Glomerular visceral epithelial cell (primary cell): Measurements from ENCODE around the gene NDUFA8.

Experiments
- DNase-seq: peaks from one replicate; pipeline ENCODE4 v3.0.0-alpha.2; 2016; ENCODE audit errors: extremely low spot score

NDUFA8 gene

DNA sequence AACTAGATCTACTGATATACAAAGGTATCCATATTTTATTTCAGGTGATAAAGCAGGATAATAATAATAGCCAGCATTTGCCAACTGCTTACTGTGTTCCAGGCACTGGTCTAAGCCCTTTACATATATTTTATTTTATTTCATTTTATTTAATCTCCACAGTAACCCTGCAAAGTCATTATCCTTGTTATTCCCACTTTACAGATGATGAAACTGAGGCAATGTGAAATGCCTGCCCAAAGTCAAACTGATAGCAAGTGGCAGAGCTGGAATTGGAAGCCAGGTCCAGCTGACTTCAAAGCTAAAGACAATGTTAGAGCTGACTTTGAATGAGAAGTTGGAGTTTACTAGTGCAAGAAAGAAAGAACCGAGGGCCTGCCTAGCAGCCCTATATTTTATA lies 25.0 kb upstream of the NDUFA8 start:
- DNase-seq = no peak

DNA sequence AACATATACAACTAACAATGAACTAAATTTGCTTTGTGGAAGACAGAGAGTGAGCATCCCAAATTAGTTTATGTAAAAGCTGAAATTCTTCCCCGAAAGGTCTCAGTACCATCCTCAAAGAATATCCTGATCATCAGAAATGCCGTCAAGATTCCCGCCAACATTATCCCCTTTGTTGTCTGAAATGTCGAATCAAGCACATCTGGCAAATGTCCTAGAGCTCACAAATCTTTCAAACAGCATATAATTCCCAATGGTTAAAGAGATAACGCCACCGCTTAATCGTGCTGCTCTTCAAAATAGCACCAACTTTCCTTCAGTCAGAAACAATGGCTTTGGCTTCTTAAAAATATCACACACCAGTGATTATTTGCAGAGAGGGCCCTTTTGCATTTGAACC lies 23.9 kb upstream of the NDUFA8 start:
- no peak for DNase-seq

DNA sequence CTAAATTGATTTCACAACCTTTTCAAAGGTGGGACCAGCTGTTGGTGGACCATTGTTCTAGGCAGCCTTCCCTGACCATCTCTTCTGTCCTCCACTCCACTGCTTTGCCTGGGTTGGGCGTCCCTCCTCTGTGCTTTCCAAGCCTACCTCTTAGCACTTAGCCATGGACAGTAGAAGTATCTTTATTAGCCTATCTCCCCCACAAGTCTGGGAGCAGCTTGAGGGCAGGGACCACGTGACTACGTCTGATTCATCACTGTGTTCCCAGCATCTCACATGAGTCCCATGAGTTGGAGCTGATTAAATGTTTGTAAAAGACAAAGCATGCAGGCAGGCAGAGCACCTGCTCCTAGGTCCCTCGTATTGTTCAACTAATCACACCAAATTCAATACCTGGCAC lies 21.1 kb upstream of the NDUFA8 start:
- DNase-seq = peak; percentile 60

DNA sequence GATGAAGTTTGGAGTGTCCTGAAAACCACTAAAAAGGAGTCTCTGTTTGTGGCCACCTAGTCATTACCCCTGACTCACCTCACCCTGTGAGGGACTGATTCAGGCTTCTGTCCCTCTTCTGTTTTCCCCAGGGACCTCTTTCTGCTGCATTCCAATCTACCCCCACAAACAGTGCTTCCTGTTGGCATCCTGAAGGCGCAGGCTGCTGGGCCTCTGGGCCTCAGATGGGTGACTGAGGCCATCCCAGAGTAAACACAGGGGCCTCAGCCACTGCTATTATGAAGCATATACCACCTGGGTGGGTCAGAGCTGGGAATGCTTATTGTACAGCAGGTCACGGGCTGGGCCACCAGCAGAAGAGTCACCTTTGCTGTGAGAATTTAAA lies 20.1 kb upstream of the NDUFA8 start:
- no peak for DNase-seq

DNA sequence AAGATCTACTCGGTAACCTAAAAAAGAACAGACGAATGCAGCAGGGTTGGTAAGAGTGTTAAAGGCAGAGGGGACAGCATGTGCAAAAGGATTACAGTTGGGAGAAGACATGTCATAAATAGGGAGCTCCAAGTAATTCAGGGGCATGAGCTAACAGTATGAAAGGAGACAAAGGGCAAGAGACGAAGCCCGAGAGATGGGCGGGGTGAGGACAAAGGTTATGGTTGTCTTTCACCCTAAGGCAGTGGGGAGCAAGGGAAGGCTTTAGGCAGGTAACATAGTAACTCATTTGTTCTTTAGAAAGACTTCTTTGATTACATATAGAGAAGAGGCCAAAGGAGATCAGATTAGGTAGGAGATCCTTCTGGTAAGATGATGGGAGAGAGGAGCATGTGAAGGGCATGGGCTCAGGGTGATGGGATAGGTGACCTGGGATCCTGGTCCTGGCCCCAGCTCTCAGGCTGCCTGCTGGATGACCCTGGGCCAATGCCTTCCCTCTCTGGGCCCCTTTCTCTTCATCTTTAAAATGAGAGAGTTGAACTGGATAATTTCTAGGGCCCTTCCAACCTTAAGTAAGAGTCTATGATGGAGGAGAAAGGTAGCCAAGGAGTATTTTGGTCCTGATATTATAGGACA lies 19.6 kb upstream of the NDUFA8 start:
- no peak for DNase-seq

DNA sequence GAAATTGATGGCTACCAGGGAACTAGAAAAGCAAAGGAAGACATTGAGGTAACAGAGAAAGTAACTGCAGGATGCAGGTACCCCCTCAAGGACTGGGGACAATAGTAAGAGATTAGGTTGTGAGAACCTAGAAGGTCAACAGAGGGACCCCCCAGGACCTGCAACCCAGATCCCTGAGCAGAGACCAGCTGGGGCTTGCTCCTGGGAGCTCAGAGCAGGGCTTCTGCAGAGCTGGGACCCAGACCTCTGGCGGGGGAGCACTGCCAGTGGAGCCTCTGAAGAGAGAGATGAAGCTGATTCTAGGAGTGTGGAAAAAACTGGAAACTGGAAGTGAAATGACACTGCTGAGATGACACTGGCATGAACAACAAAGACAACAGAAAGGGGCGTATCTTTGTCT lies 17.3 kb upstream of the NDUFA8 start:
- no peak for DNase-seq

DNA sequence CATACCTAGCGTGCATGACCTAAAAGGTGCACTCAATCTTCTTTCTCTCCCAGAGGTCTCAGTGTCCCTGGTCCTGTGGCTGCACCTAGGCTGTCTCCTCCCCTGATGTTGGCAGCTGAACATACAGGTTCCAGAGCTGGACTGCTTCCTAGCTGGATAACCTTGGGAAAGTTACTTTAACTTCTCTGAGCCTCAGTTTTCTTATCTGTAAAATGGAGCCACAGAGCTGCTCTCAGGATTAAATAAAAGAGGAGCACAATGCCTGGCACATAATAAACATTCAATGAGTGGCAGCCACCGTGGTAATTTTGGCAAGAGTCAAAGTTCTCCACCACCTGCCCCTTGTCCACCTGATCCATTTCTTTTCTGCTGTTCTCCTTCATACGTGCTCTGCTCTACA lies 14.1 kb upstream of the NDUFA8 start:
- DNase-seq = no peak

DNA sequence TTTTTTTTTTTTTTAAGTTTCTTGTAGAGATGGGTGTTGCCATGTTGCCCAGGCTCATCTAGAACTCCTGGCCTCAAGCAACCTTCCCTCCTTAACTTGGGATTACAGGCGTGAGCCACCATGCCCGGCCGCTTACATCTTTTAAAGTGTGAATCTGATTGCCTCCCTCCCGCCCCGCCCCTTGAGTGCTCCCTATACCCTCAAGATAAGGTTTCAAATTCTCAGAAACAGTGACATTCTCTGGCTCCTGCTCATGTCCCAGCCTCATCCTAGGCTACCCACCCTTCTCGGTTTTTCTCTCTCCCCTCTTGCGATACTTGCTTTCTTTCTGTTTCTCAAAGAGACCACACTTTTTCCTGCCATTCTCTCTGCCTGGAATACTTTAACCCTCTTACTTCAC lies 12.6 kb upstream of the NDUFA8 start:
- no peak for DNase-seq

DNA sequence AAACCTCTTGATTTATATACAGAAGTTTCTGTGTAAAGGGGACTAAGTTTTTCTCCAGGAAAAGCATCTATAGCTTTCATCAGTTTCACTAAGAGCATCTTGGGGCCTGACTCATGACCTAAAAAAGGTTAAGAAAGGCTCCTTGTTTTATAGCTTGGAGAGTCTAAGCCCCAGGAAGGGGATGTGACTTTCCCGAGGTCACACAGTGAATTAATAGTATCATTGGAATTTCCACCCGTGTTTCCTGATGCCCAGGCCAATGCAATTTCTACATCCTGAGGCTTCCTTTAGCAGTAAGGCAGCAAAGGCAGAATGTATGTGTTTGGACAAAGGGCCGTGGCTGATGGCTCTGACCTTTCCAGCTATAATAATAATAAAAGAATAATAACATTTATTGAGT lies 8.8 kb upstream of the NDUFA8 start:
- DNase-seq = no peak

DNA sequence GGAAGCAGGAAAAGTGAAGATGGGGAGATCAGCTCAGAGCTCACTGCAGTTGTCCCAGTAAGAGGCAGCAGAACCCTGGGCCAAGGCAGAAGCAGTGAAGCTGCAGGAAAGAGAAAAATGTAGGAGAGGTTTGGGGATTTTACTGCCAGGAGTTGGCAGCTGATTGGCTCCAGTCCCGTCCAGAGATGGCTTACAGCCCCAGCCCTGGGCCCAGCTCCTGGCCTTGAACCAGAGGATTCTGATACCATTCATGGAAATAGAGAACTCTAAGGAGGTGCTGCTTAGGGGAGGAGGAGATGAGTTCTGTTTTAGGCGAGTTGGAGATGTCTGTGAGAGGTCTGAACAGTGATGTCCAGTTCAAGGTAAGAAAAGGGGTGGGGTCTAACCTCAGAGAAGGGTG lies 4.7 kb upstream of the NDUFA8 start:
- DNase-seq = no peak

DNA sequence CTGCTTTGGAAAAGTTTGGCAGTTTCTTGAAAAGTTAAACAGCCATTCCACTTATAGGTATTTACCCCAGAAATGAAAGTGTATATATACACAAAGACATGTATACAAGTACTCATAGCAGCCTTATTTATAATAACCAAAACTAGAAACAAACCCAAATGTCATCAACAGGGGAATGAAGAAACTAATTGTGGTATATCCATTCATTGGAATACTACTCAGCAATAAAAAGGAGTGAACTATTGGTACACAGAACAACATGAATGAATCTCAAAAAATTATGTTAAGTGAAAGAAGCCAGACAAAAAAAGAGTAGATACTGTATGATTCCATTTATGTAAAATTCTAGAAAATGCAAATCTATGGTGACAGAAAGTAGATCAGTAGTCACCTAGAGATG lies 2.8 kb upstream of the NDUFA8 start:
- DNase-seq = no peak

DNA sequence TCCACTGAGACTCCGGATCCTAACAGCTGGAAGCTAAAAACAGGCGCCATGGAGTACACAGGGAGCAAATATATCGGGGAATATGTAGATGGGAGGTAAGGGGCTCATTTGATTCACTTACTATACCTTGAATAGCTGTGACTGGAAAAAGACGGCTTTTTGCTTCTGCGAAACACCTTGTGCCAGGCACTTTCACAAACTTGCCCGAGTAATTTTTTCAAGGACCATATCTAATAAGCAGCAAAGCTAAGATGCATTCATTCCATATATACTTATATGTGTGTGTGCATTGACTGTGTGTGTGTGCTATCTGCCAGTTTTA lies 307 bp upstream of the NDUFA8 start:
- no peak for DNase-seq

DNA sequence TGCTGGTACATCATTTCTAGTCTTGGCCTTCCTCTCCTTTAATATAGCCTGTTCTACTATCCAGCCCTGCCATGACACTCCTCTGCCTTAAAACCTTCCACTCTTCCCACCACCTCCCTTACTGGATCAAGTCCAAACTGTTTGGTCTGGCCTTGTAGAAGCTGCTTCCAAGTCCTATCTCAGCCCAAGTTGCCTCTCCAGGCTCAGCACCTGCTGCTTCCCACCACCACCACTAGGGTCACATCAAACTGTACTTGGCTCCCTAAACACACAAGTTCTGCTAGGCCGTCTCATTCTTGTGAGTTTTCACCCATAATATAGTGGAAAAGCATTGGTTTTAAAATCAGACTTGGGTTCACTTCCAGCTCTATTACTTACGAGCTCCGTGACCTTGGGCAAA lies 1.4 kb downstream of the NDUFA8 start:
- peak; percentile 56 for DNase-seq

DNA sequence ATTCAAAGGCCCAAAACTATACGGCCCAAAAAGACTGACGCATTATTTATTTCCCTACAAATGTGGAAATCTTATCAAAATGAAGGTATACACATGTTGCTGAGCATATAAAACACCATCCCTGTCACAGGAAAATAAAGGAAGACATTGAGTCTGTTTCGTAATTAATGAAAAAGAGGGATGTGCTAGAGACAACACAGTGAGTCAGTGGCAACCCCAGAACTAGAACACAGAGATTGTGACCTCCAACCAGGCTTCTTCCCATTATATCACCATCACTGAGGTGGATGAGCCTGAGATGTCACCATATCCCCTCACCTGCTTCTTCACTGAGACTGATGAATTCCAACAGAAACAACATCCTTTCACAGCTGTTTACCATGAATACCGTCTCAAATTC lies 3.8 kb downstream of the NDUFA8 start:
- no peak for DNase-seq

DNA sequence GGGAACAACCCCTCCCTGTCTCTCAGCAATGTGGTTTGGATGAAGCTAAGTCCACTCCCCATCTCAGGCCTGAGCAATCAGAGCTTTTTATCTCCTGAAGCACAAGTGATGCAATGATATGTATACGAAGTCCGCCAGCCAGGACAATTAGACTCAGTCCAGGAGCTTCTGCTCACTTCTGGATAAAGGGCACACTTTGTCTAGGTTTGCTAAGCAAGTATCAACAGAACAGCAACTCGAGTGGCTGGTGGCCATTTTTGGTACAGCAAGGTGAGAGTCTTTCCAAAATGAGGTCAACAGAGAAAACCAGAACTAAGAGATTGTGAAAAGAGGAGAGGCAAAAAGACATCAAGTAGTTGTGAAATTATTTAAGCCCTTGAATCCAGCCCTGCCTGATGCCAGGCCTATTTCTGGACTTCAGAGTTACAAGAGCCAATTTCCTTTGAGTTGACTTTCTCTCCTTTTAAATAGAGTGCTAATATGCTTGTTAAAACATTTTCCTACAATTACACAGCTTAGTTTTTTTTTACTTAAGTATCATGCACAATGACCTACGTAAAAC lies 8.2 kb downstream of the NDUFA8 start:
- no peak for DNase-seq

DNA sequence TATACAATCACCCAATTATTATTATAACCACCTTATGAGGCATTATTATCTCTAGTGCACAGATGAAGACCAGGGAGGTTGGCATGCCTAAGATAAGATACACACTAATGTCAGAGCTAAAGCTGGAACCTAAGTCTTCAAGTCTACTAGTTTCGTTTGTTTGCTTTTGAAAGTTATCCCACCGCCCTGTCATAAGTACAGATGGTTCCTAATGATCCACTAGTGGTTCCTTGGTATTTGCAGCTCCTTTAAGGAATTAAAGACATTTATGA lies 14.1 kb downstream of the NDUFA8 start:
- DNase-seq = no peak

DNA sequence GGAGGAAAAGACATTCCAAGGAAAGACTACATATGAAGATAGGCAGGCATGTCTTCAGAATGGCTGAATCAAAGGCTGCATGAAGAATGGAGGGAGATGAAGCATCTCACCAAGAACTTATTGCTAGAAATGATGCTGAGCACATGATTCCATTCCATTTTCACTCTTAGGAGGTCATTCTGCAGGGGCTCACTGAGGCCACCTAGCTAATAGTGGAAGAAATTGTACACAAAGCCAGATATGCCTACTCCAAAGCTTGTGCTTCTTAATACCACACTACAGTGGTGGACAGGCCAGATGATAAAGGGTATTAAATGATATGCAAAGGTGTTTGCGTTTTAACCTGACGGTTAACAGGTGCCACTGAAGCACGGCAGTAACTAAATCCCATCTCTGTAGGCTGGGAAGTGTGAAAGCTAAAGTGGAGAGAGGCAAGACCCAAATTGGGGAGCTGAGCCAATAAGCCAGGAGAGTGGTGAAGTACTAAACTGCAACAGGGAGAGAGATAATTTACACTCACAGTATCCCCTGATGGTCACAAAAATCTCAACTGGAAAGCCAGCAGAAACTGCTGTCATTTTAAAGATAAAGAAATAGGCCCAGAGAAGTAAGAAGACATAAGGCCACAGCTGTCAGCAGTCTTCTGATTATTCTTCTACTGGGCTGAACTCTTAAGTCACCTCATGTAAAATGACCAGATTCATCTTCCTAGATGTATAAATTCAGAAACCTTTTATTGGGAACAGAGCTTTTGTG lies 14.6 kb downstream of the NDUFA8 start:
- DNase-seq = no peak

DNA sequence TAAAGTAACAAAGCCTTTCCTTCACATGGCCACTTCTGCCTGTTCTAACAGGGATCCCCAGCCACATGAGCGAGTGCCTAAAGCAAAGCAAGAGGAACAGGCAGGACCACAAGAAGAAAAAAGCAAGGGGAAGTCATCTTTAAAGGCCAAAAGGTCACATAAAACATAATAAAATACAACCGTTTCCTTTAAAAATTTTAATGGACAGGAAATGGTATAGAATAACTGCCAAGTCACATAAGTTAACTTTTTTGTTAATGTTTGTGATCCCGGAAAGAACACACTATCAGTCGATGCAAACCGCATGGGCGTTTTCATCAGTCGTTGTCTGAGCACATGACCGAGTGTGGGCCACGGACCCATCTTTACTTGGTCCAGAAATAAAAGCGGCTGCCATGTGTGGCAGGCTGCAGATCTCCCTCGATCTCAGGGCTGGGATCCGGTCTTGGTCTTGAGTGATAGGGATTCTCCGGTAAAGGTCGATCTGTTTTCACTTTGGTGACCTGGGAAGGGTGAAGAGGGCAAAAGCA lies 15.6 kb downstream of the NDUFA8 start:
- no peak for DNase-seq

DNA sequence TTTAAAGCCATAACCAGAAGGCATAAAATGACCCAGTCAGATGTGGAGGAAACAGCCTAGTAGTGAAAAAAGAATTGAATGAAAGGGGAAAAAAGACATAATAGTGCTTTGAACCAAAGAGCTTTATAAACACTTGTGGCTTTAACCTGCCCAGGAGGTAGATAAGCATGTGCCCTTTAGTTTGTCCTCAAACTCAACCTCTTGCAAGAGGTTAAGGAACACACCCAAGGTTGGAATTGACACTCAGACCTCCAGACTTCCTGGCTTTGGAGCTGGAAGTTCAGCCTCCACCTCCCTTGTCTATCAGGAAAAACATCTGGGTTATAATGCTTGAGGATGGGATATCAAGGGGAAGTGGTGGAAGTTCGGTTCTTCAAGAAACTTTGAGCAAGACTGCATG lies 16.3 kb downstream of the NDUFA8 start:
- no peak for DNase-seq

DNA sequence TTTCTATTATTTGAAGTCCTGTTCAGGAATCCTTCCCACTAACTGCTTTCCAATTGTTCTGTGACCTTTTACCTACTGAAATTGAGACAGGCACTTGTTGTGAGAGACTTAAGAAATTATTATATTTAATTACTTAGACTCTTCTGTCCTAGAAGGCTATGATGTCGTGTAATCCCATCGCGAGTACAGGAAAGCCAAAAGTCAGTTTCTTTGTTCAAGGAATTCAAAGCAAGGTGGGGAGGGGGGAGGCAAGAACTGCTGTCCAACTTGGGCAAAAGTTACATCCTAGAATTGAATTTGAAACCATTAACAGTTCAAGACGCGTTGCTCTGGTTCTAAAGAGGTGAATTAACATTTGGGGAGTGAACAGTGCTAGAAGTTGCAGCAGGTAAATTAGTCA lies 17.9 kb downstream of the NDUFA8 start:
- no peak for DNase-seq

DNA sequence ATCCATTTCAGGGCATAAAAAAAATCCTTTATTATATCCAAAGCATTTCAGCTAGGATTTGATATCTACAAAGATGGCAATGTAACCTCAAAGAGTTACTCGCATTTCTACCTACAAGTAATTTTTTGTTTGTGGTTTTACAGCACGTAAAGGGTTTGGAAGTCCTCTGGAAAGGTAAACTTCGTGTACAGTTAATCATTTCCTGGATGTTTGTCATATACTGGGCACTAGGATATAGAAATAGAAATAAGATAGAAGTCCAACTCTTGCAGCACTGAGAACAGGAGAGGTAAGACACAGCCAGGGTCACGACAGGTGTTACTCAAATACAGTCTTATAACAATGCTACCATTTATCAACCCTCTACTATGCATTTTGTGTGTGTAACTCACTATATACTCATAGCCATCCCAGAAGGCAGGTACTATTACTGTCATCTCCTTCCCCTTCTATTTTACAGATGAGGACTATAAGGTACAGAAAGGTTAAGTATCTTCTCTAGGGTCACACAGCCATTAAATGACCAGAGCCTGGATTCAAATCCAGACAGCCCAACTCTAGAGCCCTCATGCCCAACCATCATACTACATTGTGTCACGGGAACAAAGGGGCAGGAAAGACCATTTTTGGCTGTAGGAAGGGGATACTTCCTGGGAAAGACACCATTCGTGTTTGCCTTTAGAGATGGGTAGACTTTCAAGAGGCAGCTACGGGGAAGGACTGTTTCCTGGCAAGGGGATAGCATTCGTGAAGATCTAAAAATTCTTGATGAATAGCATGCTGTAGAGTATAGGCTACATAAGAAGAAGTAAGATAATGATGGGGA lies 19.0 kb downstream of the NDUFA8 start:
- DNase-seq = no peak

DNA sequence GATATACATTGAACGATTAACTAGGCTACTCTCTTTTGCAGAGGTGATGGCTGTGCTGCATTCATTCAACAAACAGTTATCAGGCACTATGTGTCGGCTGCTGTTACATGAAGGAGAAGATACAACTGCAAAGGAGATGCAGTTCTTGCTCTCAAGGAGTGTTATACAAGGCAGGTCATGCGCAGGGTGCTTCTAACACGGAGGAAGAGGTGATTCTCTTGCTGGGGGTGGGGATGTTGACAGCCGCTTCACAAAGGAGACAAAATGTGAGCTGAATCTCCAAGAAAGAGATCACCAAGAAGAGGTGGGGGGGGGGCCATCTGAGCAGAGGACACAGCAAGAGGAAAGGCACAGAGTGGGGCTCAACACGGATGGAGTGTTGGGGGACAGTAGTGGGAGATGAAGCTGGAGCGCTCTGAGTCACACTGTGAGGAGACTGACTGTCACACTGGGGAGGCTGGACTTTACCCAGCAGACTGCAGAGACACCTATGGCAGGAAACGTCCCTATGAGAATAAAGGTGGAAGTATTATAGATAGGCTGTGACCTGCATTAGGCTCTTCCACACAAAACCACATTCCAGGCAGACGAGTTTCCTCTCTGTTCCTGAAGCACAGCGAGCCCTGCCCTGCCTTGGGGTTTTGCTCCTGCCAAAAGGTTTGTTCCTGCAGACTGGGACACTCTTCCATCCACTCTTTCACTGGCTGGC lies 20.9 kb downstream of the NDUFA8 start:
- no peak for DNase-seq
